Measurements from ENCODE around the gene STIM2. TPM values are rescaled to one million over a fixed set of nuclear protein-coding genes. Genes with fewer than 3 reads are reported as not detected.

The STIM2 gene
- total RNA-seq, 3 donors from 2014 or later: 22.2 to 32.4 (median 23.5) TPM

DNA sequence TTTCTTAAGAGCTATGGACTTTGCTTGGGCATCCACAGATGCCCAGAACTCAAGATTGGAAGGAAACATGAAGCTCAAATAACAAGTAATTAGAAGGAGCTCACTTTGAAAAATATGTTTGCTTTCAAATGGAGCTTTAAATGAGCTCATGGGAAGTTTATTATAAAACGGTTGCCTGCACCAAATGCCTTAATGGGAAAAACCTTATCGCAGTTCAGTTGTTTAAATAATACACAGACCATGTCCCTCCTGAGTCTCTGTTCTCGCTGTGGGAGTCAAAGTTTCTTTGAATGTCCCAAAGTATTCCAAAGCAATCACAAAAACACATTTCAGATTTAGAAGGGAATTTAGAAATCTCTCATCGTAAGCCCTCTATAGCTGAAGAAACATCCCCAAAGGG lies 31.6 kb upstream of the STIM2 start:
- ATAC-seq: no peak
- TF ChIP-seq, protein P1, sequence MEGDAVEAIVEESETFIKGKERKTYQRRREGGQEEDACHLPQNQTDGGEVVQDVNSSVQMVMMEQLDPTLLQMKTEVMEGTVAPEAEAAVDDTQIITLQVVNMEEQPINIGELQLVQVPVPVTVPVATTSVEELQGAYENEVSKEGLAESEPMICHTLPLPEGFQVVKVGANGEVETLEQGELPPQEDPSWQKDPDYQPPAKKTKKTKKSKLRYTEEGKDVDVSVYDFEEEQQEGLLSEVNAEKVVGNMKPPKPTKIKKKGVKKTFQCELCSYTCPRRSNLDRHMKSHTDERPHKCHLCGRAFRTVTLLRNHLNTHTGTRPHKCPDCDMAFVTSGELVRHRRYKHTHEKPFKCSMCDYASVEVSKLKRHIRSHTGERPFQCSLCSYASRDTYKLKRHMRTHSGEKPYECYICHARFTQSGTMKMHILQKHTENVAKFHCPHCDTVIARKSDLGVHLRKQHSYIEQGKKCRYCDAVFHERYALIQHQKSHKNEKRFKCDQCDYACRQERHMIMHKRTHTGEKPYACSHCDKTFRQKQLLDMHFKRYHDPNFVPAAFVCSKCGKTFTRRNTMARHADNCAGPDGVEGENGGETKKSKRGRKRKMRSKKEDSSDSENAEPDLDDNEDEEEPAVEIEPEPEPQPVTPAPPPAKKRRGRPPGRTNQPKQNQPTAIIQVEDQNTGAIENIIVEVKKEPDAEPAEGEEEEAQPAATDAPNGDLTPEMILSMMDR (IDR thresholded peaks at IDR 0.05): no peak

DNA sequence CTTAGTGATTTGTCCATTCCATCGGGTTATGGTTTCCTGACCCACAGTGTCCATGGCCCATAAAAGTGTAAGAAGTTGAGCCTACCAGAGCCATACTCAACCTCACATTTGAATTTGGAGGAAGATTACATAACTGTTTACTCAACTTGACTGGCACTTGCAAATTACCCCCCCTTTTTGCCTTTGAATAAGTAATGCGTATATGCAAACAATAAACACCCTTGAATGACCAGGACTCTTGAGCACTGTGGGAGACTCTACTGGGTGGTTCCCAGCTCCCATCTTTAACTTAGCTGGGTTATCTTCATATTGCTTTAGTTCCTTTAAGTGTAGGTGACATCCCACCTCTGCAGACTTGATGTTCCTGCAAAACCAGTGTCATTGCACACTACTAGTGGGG lies 30.6 kb upstream of the STIM2 start:
- intact Hi-C loops (cut with DNase I, micrococcal nuclease): no loop called here
- no peaks in the 10 kb centered on the region for H3K4me1 ChIP-seq (ENCODE audit: low read depth)
- no peak overlapping the region for H3K4me3 ChIP-seq
- H3K36me3 ChIP-seq (ENCODE audit: low read depth): no peaks in the 10 kb centered on the region
- H3K9me3 ChIP-seq: no peaks in the 10 kb centered on the region
- DNase-seq (no peak), ATAC-seq (no peak)
- TF ChIP-seq, protein P1 (IDR thresholded peaks at IDR 0.05): no peak

More for the DNA sequence above, 31.6 kb upstream of the STIM2 start:
- DNase-seq: no peak
- no peak overlapping the region for H3K4me3 ChIP-seq
- no peaks in the 10 kb centered on the region for H3K9me3 ChIP-seq
- H3K36me3 ChIP-seq (ENCODE audit: low read depth): no peaks in the 10 kb centered on the region
- intact Hi-C loops (cut with DNase I, micrococcal nuclease): no loop called here
- no peaks in the 10 kb centered on the region for H3K4me1 ChIP-seq (ENCODE audit: low read depth)

DNA sequence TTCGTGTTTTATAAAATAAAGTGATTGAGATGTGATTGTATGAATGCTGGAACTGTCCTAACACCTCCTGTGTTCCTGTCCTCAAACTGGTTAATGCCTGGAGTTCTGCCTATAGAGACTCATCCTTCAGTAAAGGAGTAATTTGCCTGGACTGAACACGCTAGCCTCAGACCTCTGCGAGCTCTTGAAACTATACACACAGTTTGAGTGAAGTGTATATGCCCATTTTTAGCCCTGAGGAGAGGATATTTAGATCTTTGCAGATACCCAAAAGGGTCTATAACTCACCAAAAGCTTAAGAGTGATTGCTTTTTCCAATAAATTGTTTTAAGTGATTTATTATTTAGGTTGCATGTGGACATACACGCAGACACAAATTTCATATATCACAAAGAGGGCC lies 29.9 kb upstream of the STIM2 start:
- Histone ChIP-seq H3K4me3 (no peak overlapping the region), H3K36me3 (ENCODE audit: low read depth) (no peaks in the 10 kb centered on the region), H3K9me3 (no peaks in the 10 kb centered on the region), H3K4me1 (ENCODE audit: low read depth) (no peaks in the 10 kb centered on the region)
- DNase-seq: no peak
- intact Hi-C loops (cut with DNase I, micrococcal nuclease): no loop called here
- TF ChIP-seq, protein P1 (IDR thresholded peaks at IDR 0.05): no peak
- no peak for ATAC-seq

DNA sequence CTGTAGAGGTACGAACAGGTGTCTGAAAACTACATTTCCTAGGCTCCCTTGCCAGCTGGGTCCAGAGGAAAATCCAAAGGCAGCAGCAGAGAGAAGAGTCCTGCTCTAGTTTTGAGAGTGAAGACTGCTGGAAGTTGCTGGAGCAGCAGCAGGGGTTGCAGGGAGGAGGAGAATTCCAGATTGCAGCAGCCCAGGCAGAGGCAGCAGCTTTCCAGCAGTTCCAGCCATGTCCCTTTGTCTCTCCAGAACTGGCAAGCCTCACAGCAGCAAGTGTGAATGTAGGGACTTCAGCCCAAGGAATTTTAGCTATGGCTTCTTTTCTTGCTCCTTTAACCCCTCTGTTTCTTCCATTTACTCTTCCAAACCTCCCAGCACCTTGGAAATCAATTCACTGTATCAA lies 24.1 kb upstream of the STIM2 start:
- DNase-seq (no peak), ATAC-seq (no peak)
- TF ChIP-seq, protein P1 (IDR thresholded peaks at IDR 0.05): no peak
- Histone ChIP-seq H3K36me3 (ENCODE audit: low read depth) (no peaks in the 10 kb centered on the region), H3K9me3 (no peaks in the 10 kb centered on the region), H3K4me1 (ENCODE audit: low read depth) (no peaks in the 10 kb centered on the region), H3K4me3 (no peak overlapping the region)
- intact Hi-C loops (cut with DNase I, micrococcal nuclease): no loop called here

DNA sequence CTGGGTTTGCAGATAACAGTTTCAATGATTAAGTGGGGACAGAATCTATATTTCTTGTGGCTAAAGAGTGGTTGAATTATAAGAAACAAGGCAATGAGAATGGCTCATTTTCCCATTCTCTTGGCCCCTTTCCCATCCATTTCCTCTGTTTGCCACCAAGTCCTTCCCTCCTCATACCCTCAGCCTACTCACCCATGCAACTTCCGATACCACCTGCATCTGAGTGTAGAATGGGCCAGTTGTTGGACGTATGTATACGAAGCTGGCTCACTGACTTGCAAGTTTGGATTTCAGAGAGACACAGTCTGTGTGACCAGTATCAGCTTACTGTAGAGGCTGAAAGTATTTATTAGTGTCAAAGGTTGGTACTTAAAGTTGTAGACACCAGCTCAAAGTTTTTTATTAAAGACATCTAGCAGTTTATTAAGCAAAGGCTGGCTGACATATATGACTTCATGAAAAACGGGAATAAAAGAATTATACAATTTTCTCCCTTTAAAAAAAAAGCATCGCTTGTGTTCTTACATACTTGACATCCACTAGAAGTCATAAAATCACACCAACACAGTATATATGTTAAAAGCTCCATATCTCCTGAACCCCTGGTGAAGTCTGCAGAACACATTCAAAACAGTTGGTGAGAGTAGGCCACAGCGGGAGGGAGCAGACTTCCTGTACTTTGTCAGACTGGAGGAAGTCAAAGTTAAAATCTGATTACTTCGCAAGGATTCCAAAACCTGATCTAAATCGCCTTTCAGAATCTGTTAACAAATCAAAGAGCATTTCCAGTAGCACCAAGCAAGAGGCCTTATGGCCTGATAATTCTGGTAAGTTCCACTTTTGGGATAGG lies 22.4 kb upstream of the STIM2 start:
- Histone ChIP-seq H3K4me1 (ENCODE audit: low read depth) (no peaks in the 10 kb centered on the region), H3K9me3 (no peaks in the 10 kb centered on the region), H3K4me3 (no peak overlapping the region), H3K36me3 (ENCODE audit: low read depth) (no peaks in the 10 kb centered on the region)
- DNase-seq: no peak
- ATAC-seq: no peak
- TF ChIP-seq, protein P1 (IDR thresholded peaks at IDR 0.05): no peak
- intact Hi-C loops (cut with DNase I, micrococcal nuclease): no loop called here

All from mucosa of descending colon (tissue), 3 donors.